SK-N-MC (cell line): Measurements from ENCODE around the gene CCDC71.

Experiments
- EZH2 ChIP-seq: fragments of 200-600 bp; sonication (generic); IDR thresholded peaks from one replicate; pipeline ENCODE4 v1.6.1; 2017; ENCODE audit warnings: antibody characterized with exemption
- FOXP2 ChIP-seq: optimal IDR thresholded peaks from 2 replicates; pipeline ENCODE3; 2011; ENCODE audit warnings: mild to moderate bottlenecking, moderate library complexity; ENCODE audit not compliant: insufficient read depth; ENCODE audit errors: extremely low read length, control extremely low read depth
- POLR2AphosphoS5 ChIP-seq: IDR thresholded peaks from 2 replicates; pipeline ENCODE4 v1.6.1; 2012; ENCODE audit warnings: mild to moderate bottlenecking, low read depth, low read length, borderline replicate concordance

DNA sequence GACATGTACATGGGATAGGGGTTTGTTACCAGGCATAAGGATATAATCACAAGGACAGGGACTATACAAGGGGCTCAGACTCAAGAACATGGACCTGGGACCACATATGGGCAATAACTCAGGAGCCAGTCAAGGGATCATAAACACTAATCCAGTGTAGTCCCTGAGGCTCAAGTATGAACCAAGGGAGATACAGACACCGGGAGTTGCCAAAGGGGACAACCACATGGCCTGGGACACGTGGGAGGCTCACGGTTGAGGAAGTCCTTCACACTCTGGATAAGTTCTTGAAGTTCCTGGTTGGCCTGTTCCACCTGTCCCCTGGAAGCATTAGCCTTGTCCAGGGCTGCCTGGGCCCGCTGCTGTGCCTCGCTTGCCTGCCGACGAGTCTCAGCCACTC is 43.7 kb downstream of the CCDC71 start:
- TF ChIP-seq EZH2: no peak
- TF ChIP-seq POLR2AphosphoS5: no peak
- TF ChIP-seq FOXP2: no peak
